HG03442 (cell line): ENCODE results near the gene C16orf86.
A peak's percentile ranks its signal among the peaks of the same experiment; 100 is the strongest.

Source experiments
- ATAC-seq: cut with Tn5 transposase; IDR thresholded peaks from one replicate; pipeline ENCODE4 v1.9.1; 2021; ENCODE audit warnings: mild to moderate bottlenecking, moderate library complexity; ENCODE audit not compliant: unreplicated experiment

Gene C16orf86

GRCh38 chr16:67666032-67666551, 522 bp upstream of the C16orf86 start:
- no peak for ATAC-seq

- ATAC-seq: no peak
Observed at GRCh38 chr16:67667453-67667816, 821 bp downstream of the C16orf86 start.

DNA sequence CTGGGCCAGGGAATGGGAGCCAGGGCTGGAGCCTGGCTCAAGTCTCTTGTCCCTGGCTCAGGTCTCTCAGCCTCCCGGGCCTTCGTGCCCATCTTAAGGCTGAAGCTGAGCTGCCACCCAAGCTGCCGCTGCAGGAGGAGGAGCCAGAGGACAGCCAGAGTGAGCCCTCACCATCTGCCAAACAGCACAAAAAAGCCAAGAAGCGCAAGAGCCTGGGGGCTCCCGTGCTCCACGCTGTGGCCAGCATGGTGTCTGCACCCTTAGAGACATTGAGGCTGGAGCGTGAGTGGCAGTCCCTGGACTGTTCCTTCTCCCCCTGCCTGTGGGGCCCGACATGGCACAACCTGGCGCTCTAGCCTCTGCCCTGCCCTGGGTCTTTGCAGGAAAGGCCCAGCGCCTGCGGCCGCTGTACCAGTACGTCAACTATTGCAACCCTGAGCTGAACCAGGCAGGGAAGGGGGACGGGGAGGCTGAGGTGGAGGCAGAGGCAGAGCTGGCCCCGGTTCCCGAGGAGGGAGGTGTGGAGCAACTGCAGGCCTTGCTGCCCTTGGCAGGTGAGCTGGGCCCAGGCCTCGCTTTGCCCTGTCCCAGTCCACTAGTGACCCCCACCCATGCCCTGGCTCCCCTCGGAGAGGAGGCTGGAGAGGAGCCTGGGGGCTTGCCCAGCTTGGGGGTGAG, 1.3 kb downstream of the C16orf86 start:
- peak; percentile 71 for ATAC-seq

DNA sequence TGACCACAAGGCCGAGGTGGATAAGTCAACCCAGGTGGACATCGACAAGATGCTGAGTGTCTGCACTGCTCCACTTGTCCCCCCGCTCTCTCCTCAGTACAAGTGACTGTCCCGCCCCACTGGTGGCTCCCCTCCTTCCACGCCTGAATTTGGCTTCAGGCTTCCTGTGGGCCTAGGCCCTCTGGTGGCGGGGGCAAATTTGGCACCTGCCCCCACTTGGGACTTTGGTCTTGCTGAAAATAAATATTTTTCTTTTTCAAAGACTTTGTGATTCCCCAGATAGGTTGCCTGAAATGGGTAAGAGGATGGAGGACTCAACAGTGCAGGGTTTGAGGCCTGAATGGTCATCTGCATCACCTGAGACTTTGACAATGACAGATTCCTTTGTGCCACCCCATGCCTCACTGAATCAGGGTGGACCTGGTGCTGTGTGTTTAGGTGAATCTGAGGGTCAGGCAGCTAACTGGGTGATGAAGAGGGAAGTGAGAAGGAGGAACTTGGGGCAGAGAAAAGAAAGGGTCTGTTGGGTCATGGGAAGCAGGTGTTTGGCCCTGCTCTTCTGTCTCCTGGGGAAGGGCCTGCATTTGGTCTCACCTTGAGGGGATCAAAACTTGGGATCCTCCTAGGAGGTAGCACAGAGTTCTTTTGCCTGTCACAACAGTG, 2.0 kb downstream of the C16orf86 start:
- ATAC-seq: no peak

DNA sequence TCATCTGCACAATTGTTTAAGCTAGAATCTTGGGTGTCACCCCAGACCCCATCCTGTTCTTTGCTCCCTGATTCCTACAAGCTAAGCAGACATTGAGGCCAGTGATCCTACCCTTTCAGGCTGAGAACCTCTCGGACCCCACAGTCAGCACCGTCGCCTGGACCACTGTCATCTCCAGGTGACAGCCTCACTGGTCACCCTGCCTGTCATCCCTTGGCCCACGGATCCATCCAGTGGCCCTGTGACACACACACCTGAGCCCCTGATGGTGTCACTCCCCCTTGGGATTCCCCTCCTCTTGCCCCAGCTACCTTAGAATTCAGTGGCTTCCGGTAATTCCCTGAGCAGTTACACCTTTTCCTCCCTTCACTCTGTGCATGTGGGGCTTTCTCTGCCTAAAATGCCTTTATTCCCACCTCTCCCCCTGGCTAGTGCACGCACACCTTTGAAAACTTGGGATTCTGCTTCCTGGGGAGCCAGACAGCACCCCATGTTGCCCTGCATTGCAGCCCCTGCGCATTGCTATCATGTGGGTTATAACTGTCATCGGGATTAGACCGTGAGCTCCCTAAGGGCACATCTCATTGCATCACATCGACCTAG, 3.0 kb downstream of the C16orf86 start:
- no peak for ATAC-seq

DNA sequence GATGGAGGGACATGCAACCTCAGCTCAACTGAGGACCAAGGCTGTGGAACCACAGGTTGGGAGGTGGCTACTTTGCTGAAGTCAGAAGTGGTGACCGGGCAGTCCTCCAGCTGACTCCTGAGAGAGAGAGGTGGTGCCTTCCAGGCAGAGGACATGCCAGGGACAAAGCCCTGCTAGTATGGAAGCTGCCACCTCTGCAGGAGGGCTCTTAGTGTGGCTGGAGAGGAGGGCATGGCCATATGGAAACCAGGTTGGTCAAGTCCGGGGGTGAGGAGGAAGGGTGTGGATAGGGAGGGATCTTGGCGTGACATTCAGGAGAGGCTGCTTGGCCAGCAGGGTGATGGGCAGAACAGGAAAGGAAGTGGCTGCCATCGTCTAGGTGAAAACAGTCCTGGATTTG, 5.7 kb downstream of the C16orf86 start:
- ATAC-seq: no peak

- ATAC-seq: no peak
Observed at GRCh38 chr16:67672739-67673662, 6.4 kb downstream of the C16orf86 start.

GRCh38 chr16:67673712-67674580, 7.3 kb downstream of the C16orf86 start:
- ATAC-seq: no peak

- ATAC-seq: no peak
Observed at GRCh38 chr16:67674851-67675578, 8.4 kb downstream of the C16orf86 start.

DNA sequence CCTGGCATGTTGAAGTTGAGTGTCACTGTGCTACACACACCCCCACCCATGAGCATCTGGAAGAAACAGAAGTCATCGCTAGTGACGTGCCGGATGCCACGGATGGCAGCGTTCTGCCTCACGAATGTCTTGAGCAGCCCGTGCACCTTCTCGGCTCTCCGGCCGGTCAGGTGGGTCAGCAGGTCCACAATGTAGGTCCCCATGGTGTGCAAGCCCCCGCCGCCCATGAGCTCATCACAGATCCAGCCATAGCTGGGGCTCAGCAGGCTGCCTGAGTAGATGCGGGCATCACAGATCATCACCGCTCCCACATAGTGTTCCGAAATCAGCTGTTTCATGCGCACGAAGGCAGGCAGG, 8.9 kb downstream of the C16orf86 start:
- no peak for ATAC-seq

GRCh38 chr16:67675999-67676398, 9.4 kb downstream of the C16orf86 start:
- no peak for ATAC-seq

DNA sequence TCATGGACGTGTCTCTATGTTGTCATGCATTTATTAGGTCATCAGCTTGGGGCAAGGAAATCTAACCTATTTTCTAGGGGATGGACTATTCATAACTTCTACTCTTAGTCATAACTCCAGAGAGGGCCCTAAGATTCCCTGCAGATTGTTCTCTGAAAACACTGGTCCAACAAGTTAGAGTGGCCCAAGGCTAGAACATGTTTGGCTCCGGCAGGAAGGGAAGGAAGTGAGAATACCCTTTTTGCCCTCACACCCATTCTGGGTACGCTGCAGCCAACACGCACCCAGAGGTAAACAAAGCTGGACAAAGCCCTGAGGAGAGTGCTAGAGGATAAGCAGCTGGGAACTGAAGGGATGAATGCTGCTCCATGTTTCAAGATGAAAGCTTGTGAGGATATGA, 9.9 kb downstream of the C16orf86 start:
- ATAC-seq: no peak

DNA sequence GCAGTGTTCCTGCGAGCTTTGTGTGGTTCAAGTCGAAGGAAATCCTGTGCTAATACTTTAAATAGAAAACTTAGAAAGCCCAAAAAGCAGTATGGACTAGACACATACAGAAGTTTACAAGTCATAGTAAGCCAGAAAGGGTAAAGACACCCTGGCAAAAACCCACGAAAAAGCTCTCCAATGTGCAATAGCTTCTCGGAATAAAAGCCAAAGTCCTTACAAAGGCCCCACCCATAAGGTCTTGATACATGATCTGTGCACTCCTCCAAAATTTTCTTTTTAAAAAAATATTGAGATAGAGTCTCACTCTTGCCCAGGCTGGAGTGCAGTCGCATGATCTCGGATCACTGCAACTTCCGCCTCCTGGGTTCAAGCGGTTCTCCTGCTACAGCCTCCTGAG, 10.3 kb downstream of the C16orf86 start:
- ATAC-seq: no peak

DNA sequence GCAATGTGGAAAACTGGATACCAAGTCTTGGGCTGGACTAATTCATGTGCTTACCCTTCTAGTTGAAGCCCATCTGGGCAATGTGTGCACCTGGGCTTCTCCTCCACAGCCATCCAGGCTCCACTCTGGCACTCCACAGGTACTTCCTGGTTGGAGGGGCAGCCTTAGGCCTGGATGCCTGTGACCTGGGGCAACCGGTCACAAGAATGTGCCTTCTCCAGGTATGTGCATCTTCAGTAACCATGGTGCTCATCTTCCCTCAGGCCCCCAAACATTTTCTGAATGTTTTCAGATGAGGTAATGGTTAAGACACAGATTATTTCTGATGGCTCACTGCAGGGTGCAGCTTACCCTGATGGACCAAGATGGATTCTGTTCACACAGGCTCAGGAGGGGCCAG, 11.1 kb downstream of the C16orf86 start:
- ATAC-seq: no peak

- ATAC-seq: no peak
Observed at GRCh38 chr16:67678354-67679023, 11.9 kb downstream of the C16orf86 start.

DNA sequence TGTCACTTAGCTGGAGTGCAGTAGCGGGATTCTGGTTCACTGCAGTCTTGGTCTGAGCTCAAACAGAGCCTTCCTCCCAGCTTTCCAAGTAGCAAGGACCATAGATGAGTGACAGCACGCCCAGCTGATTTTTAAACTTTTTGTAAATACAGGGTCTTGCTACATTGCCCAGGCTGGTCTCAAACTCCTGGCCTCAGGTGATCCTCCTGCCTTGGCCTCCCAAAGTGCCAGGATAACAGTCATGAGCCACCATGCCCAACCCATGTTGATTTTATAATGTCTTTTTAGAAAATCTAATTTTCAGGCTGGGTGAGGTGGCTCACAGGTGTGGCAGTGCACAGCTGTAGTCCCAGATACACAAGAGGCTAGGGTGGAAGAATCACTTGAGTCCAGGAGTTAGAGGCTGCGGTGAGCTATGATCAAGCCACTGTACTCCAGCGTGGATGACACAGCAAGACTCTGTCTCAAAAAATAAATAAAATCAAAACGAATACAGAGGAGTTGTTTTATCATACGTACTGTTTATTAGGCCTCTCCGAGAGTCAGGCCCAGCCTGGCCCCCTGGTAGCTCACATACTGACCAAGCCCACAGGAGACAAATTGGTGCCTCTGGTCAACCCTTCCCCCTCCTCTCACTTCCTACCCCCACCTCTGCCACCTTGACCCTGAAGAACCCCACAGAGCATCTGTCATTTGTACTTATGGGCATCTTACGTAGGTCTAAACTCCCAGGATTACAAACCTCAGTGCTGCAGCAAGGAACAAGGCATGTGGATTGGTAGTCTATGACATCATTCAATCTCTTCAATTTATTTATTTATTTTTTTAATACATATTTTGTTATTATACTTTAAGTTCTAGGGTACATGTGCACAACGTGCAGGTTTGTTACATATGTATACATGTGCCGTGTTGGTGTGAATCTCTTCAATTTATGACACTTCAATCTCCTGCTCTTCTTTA, 13.6 kb downstream of the C16orf86 start:
- no peak for ATAC-seq

- ATAC-seq: no peak
Observed at GRCh38 chr16:67683767-67684166, 17.2 kb downstream of the C16orf86 start.
